GM23338 (cell line): Measurements from ENCODE around the gene SYNRG. TPM values are rescaled to one million over a fixed set of nuclear protein-coding genes. Genes with fewer than 3 reads are reported as not detected.

Source experiments
- ATAC-seq: fragments of 200-7000 bp; cut with Tn5 transposase; 3 replicates; pipeline ENCODE4 v1.9.1; 2020
- DNase-seq: peaks from one replicate; pipeline ENCODE4 v3.0.0-alpha.2; 2015; ENCODE audit warnings: low spot score
- H2AFZ ChIP-seq: fragments of 200-600 bp; sonication (generic); 2 replicates; pipeline ENCODE4 v1.8.0; 2016; ENCODE audit warnings: antibody characterized with exemption, mild to moderate bottlenecking, moderate library complexity
- H3F3A ChIP-seq: fragments of 200-600 bp; sonication (generic); replicated peaks from 2 replicates; pipeline ENCODE4 v1.8.0; 2017; ENCODE audit warnings: antibody characterized with exemption, mixed run types, low read depth
- H3K27ac ChIP-seq: fragments of 200-600 bp; sonication (generic); 2 replicates; pipeline ENCODE4 v1.6.1; 2016; ENCODE audit warnings: low read depth
- H3K27me3 ChIP-seq: fragments of 200-600 bp; sonication (generic); 2 replicates; pipeline ENCODE4 v1.8.0; 2016; ENCODE audit warnings: mild to moderate bottlenecking, mixed run types, moderate library complexity; ENCODE audit not compliant: insufficient read depth
- H3K36me3 ChIP-seq: fragments of 200-600 bp; sonication (generic); 2 replicates; pipeline ENCODE4 v1.8.0; 2016; ENCODE audit warnings: mild to moderate bottlenecking; ENCODE audit not compliant: insufficient read depth
- H3K4me1 ChIP-seq: fragments of 200-600 bp; sonication (generic); 2 replicates; pipeline ENCODE4 v1.8.0; 2016; ENCODE audit warnings: mild to moderate bottlenecking, moderate library complexity; ENCODE audit not compliant: insufficient read depth
- H3K4me2 ChIP-seq: fragments of 200-600 bp; sonication (generic); 2 replicates; pipeline ENCODE4 v1.7.1; 2017; ENCODE audit warnings: mixed run types
- H3K4me3 ChIP-seq: fragments of 200-600 bp; sonication (generic); 2 replicates; pipeline ENCODE4 v1.6.1; 2016; ENCODE audit warnings: mixed run types
- H3K79me2 ChIP-seq: fragments of 200-600 bp; sonication (generic); replicated peaks from 2 replicates; pipeline ENCODE4 v1.8.0; 2017; ENCODE audit warnings: mild to moderate bottlenecking; ENCODE audit not compliant: insufficient read depth
- H3K9me2 ChIP-seq: fragments of 200-600 bp; sonication (generic); 2 replicates; pipeline ENCODE4 v1.8.0; 2017; ENCODE audit not compliant: insufficient read depth
- H4K20me1 ChIP-seq: fragments of 200-600 bp; sonication (generic); replicated peaks from 2 replicates; pipeline ENCODE4 v1.8.0; 2017; ENCODE audit warnings: mild to moderate bottlenecking; ENCODE audit not compliant: insufficient read depth
- H3K27ac Mint-ChIP-seq: 2 replicates; pipeline ENCODE4 v1.8.0; 2020; ENCODE audit warnings: inconsistent platforms, mild to moderate bottlenecking, moderate library complexity, mixed read lengths
- H3K27me3 Mint-ChIP-seq: 3 replicates; pipeline ENCODE4 v1.8.0; 2022; ENCODE audit warnings: low read depth, mild to moderate bottlenecking, moderate library complexity, mixed read lengths, inconsistent platforms; ENCODE audit not compliant: insufficient read depth, poor library complexity
- H3K36me3 Mint-ChIP-seq: 3 replicates; pipeline ENCODE4 v1.8.0; 2021; ENCODE audit warnings: low read depth, mild to moderate bottlenecking, inconsistent platforms, moderate library complexity, mixed read lengths
- H3K4me1 Mint-ChIP-seq: 3 replicates; pipeline ENCODE4 v1.8.0; 2020; ENCODE audit warnings: mild to moderate bottlenecking, inconsistent platforms, mixed read lengths
- H3K4me3 Mint-ChIP-seq: 3 replicates; pipeline ENCODE4 v1.8.0; 2021; ENCODE audit warnings: moderate library complexity, mild to moderate bottlenecking, inconsistent platforms, mixed read lengths
- H3K9me3 Mint-ChIP-seq: 3 replicates; pipeline ENCODE4 v1.8.0; 2020; ENCODE audit warnings: moderate library complexity, mild to moderate bottlenecking, inconsistent platforms, mixed read lengths
- CREB1 ChIP-seq: fragments of 250-450 bp; sonication (Bioruptor Pico); IDR thresholded peaks from 2 replicates; pipeline ENCODE4 v1.5.0; 2020; ENCODE audit warnings: low read depth, mild to moderate bottlenecking, moderate library complexity
- EZH2phosphoT487 ChIP-seq: fragments of 200-600 bp; sonication (generic); IDR thresholded peaks from one replicate; pipeline ENCODE4 v1.8.1; 2018; ENCODE audit warnings: antibody characterized with exemption; ENCODE audit not compliant: unreplicated experiment
- JUNB ChIP-seq: IDR thresholded peaks from one replicate; pipeline ENCODE4 v1.6.1; 2016; ENCODE audit warnings: antibody characterized with exemption; ENCODE audit not compliant: unreplicated experiment
- NANOG ChIP-seq: IDR thresholded peaks from 2 replicates; pipeline ENCODE4 v1.6.1; 2016; ENCODE audit warnings: antibody characterized with exemption, borderline replicate concordance
- POLR2AphosphoS5 ChIP-seq: IDR thresholded peaks from 2 replicates; pipeline ENCODE4 v1.6.1; 2016; ENCODE audit warnings: antibody characterized with exemption, low read depth
- STAT1 ChIP-seq: IDR thresholded peaks from one replicate; pipeline ENCODE4 v1.6.1; 2016; ENCODE audit warnings: antibody characterized with exemption; ENCODE audit not compliant: unreplicated experiment
- ZNF114 ChIP-seq: fragments of 250-450 bp; sonication (Bioruptor Pico); IDR thresholded peaks from 2 replicates; pipeline ENCODE4 v1.5.0; 2020; ENCODE audit warnings: mild to moderate bottlenecking, moderate library complexity
- ZNF331 ChIP-seq: fragments of 250-450 bp; sonication (Bioruptor Pico); IDR thresholded peaks from 2 replicates; pipeline ENCODE4 v1.5.0; 2020; ENCODE audit warnings: low read depth, mild to moderate bottlenecking, moderate library complexity
- polyA plus RNA-seq: library from polyadenylated mRNA; unstranded; fragments of >200 nt; fragmentation: Nextera tagmentation; extraction: Ambion mirVana; gene quantifications from 2 replicates; pipeline ENCODE4 v1.2.1, GENCODE V29; 2016
- total RNA-seq: library from RNA; depleted of rRNA; stranded (reverse); fragments of >200 nt; shearing (Covaris generic); gene quantifications from 2 replicates; pipeline ENCODE4 v1.2.3, GENCODE V29; 2014
- TF ChIP-seq, protein P1 (sequence below): fragments of 250-450 bp; sonication (Bioruptor Pico); IDR thresholded peaks from 2 replicates; pipeline ENCODE4 v1.5.0; 2020; ENCODE audit warnings: mild to moderate bottlenecking, moderate library complexity
- TF ChIP-seq, protein P2 (sequence below), 2 experiments: fragments of 200-600 bp in 1 of 2; sonication (generic) in 1 of 2; conservative IDR thresholded peaks; 2 replicates each; pipeline versions ENCODE4 v1.5.1 to v1.6.1; 2016 to 2017; ENCODE audit warnings: antibody characterized with exemption in 2 of 2, low read depth in 2 of 2, mild to moderate bottlenecking in 2 of 2, moderate library complexity in 1 of 2
- TF ChIP-seq, protein P3 (sequence below): IDR thresholded peaks from one replicate; pipeline ENCODE4 v1.6.1; 2018; ENCODE audit warnings: antibody characterized with exemption; ENCODE audit not compliant: unreplicated experiment
- TF ChIP-seq, protein P4 (sequence below): IDR thresholded peaks from 2 replicates; pipeline ENCODE4 v1.6.1; 2016; ENCODE audit warnings: antibody characterized with exemption

SYNRG gene
- total and polyA plus RNA-seq, 2 experiments from 2014 or later, result 18.6 to 22.6 TPM

DNA sequence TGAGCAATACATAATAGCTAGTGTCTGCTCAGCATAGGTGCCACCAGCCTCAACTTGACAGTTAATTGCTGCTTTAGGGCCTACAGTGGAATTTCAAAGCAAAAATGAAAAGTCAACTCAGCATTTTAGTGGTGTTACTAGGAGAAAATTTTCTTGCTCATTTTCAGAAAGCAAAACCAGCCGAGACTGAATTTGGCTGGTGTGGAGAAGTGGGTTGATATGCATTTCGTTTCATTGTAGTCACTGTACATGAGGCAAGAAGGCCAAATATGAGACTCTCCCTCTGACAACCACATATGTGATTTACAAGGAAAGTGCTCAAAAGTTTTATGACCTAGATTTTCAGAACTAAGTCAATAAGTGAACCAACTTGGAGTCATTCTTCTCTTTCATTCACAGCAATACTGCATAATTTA is 65.6 kb downstream of the SYNRG start:
- Histone ChIP-seq H2AFZ (no peak overlapping the region), H4K20me1 (no peaks in the 10 kb centered on the region), H3K4me1 (peaks cover 19% of the 10 kb centered on the region; the same call in 1 of the 2 replicates), H3K4me2 (no peak overlapping the region), H3F3A (no peaks in the 10 kb centered on the region), H3K27me3 (no peaks in the 10 kb centered on the region), H3K79me2 (no peaks in the 10 kb centered on the region), H3K27ac (no peak overlapping the region), H3K36me3 (peaks cover 5% of the 10 kb centered on the region; the same call in 1 of the 2 replicates), H3K9me2 (no peaks in the 10 kb centered on the region), H3K4me3 (no peak overlapping the region)
- TF ChIP-seq, protein P1, sequence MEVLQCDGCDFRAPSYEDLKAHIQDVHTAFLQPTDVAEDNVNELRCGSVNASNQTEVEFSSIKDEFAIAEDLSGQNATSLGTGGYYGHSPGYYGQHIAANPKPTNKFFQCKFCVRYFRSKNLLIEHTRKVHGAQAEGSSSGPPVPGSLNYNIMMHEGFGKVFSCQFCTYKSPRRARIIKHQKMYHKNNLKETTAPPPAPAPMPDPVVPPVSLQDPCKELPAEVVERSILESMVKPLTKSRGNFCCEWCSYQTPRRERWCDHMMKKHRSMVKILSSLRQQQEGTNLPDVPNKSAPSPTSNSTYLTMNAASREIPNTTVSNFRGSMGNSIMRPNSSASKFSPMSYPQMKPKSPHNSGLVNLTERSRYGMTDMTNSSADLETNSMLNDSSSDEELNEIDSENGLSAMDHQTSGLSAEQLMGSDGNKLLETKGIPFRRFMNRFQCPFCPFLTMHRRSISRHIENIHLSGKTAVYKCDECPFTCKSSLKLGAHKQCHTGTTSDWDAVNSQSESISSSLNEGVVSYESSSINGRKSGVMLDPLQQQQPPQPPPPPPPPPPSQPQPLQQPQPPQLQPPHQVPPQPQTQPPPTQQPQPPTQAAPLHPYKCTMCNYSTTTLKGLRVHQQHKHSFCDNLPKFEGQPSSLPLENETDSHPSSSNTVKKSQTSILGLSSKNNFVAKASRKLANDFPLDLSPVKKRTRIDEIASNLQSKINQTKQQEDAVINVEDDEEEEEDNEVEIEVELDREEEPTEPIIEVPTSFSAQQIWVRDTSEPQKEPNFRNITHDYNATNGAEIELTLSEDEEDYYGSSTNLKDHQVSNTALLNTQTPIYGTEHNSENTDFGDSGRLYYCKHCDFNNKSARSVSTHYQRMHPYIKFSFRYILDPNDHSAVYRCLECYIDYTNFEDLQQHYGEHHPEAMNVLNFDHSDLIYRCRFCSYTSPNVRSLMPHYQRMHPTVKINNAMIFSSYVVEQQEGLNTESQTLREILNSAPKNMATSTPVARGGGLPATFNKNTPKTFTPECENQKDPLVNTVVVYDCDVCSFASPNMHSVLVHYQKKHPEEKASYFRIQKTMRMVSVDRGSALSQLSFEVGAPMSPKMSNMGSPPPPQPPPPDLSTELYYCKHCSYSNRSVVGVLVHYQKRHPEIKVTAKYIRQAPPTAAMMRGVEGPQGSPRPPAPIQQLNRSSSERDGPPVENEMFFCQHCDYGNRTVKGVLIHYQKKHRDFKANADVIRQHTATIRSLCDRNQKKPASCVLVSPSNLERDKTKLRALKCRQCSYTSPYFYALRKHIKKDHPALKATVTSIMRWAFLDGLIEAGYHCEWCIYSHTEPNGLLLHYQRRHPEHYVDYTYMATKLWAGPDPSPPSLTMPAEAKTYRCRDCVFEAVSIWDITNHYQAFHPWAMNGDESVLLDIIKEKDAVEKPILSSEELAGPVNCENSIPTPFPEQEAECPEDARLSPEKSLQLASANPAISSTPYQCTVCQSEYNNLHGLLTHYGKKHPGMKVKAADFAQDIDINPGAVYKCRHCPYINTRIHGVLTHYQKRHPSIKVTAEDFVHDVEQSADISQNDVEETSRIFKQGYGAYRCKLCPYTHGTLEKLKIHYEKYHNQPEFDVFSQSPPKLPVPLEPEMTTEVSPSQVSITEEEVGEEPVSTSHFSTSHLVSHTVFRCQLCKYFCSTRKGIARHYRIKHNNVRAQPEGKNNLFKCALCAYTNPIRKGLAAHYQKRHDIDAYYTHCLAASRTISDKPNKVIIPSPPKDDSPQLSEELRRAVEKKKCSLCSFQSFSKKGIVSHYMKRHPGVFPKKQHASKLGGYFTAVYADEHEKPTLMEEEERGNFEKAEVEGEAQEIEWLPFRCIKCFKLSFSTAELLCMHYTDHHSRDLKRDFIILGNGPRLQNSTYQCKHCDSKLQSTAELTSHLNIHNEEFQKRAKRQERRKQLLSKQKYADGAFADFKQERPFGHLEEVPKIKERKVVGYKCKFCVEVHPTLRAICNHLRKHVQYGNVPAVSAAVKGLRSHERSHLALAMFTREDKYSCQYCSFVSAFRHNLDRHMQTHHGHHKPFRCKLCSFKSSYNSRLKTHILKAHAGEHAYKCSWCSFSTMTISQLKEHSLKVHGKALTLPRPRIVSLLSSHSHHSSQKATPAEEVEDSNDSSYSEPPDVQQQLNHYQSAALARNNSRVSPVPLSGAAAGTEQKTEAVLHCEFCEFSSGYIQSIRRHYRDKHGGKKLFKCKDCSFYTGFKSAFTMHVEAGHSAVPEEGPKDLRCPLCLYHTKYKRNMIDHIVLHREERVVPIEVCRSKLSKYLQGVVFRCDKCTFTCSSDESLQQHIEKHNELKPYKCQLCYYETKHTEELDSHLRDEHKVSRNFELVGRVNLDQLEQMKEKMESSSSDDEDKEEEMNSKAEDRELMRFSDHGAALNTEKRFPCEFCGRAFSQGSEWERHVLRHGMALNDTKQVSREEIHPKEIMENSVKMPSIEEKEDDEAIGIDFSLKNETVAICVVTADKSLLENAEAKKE (CRISPR knock-in tag), result no peak
- TF ChIP-seq, protein P2, sequence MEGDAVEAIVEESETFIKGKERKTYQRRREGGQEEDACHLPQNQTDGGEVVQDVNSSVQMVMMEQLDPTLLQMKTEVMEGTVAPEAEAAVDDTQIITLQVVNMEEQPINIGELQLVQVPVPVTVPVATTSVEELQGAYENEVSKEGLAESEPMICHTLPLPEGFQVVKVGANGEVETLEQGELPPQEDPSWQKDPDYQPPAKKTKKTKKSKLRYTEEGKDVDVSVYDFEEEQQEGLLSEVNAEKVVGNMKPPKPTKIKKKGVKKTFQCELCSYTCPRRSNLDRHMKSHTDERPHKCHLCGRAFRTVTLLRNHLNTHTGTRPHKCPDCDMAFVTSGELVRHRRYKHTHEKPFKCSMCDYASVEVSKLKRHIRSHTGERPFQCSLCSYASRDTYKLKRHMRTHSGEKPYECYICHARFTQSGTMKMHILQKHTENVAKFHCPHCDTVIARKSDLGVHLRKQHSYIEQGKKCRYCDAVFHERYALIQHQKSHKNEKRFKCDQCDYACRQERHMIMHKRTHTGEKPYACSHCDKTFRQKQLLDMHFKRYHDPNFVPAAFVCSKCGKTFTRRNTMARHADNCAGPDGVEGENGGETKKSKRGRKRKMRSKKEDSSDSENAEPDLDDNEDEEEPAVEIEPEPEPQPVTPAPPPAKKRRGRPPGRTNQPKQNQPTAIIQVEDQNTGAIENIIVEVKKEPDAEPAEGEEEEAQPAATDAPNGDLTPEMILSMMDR (conservative IDR thresholded peaks at IDR 0.05; ENCODE audit: low read depth in 2 of 2), result no peak
- TF ChIP-seq JUNB, result no peak
- no peak for TF ChIP-seq NANOG
- TF ChIP-seq, protein P3, sequence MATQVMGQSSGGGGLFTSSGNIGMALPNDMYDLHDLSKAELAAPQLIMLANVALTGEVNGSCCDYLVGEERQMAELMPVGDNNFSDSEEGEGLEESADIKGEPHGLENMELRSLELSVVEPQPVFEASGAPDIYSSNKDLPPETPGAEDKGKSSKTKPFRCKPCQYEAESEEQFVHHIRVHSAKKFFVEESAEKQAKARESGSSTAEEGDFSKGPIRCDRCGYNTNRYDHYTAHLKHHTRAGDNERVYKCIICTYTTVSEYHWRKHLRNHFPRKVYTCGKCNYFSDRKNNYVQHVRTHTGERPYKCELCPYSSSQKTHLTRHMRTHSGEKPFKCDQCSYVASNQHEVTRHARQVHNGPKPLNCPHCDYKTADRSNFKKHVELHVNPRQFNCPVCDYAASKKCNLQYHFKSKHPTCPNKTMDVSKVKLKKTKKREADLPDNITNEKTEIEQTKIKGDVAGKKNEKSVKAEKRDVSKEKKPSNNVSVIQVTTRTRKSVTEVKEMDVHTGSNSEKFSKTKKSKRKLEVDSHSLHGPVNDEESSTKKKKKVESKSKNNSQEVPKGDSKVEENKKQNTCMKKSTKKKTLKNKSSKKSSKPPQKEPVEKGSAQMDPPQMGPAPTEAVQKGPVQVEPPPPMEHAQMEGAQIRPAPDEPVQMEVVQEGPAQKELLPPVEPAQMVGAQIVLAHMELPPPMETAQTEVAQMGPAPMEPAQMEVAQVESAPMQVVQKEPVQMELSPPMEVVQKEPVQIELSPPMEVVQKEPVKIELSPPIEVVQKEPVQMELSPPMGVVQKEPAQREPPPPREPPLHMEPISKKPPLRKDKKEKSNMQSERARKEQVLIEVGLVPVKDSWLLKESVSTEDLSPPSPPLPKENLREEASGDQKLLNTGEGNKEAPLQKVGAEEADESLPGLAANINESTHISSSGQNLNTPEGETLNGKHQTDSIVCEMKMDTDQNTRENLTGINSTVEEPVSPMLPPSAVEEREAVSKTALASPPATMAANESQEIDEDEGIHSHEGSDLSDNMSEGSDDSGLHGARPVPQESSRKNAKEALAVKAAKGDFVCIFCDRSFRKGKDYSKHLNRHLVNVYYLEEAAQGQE, result no peak
- TF ChIP-seq CREB1 (CRISPR knock-in tag), result no peak
- TF ChIP-seq ZNF331 (CRISPR knock-in tag), result no peak
- TF ChIP-seq EZH2phosphoT487, result no peak
- TF ChIP-seq, protein P4, sequence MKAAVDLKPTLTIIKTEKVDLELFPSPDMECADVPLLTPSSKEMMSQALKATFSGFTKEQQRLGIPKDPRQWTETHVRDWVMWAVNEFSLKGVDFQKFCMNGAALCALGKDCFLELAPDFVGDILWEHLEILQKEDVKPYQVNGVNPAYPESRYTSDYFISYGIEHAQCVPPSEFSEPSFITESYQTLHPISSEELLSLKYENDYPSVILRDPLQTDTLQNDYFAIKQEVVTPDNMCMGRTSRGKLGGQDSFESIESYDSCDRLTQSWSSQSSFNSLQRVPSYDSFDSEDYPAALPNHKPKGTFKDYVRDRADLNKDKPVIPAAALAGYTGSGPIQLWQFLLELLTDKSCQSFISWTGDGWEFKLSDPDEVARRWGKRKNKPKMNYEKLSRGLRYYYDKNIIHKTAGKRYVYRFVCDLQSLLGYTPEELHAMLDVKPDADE, result no peak
- no peak for TF ChIP-seq STAT1
- TF ChIP-seq POLR2AphosphoS5, result no peak
- TF ChIP-seq ZNF114, result no peak
- Mint-ChIP-seq H3K4me3 (no peak overlapping the region), H3K36me3 (peaks cover 33% of the 10 kb centered on the region), H3K9me3 (no peaks in the 10 kb centered on the region), H3K4me1 (peaks cover 31% of the 10 kb centered on the region), H3K27ac (no peak overlapping the region), H3K27me3 (peaks cover 3% of the 10 kb centered on the region)
- no peak for ATAC-seq
- DNase-seq, result no peak
